Measurements from ENCODE around the gene ELAVL4.

DNA sequence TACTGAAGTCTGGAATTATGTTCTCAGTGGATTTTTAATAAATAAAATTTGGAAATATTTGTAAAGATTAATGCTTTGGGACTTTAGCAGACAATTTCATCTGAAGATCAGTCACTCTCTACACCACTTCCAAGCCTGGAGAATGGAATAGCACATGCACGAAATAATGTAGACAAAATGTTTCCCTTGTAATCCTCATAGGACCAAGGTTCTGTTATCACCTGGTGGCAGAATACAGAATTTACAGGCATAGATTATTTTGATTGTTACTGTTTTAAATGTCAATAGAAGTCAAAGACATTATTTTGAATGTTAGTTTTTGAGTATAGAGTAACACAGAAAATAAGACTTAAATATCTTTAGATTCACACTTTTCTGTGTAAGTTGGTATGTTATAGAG lies 9.1 kb upstream of the ELAVL4 start:
- TF ChIP-seq, protein P1, sequence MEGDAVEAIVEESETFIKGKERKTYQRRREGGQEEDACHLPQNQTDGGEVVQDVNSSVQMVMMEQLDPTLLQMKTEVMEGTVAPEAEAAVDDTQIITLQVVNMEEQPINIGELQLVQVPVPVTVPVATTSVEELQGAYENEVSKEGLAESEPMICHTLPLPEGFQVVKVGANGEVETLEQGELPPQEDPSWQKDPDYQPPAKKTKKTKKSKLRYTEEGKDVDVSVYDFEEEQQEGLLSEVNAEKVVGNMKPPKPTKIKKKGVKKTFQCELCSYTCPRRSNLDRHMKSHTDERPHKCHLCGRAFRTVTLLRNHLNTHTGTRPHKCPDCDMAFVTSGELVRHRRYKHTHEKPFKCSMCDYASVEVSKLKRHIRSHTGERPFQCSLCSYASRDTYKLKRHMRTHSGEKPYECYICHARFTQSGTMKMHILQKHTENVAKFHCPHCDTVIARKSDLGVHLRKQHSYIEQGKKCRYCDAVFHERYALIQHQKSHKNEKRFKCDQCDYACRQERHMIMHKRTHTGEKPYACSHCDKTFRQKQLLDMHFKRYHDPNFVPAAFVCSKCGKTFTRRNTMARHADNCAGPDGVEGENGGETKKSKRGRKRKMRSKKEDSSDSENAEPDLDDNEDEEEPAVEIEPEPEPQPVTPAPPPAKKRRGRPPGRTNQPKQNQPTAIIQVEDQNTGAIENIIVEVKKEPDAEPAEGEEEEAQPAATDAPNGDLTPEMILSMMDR (IDR thresholded peaks at IDR 0.05; ENCODE audit: low read depth, low read length, missing input control), result no peak
- TF ChIP-seq, protein P2, sequence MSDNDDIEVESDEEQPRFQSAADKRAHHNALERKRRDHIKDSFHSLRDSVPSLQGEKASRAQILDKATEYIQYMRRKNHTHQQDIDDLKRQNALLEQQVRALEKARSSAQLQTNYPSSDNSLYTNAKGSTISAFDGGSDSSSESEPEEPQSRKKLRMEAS (IDR thresholded peaks at IDR 0.05), result no peak
- TF ChIP-seq, protein P3, sequence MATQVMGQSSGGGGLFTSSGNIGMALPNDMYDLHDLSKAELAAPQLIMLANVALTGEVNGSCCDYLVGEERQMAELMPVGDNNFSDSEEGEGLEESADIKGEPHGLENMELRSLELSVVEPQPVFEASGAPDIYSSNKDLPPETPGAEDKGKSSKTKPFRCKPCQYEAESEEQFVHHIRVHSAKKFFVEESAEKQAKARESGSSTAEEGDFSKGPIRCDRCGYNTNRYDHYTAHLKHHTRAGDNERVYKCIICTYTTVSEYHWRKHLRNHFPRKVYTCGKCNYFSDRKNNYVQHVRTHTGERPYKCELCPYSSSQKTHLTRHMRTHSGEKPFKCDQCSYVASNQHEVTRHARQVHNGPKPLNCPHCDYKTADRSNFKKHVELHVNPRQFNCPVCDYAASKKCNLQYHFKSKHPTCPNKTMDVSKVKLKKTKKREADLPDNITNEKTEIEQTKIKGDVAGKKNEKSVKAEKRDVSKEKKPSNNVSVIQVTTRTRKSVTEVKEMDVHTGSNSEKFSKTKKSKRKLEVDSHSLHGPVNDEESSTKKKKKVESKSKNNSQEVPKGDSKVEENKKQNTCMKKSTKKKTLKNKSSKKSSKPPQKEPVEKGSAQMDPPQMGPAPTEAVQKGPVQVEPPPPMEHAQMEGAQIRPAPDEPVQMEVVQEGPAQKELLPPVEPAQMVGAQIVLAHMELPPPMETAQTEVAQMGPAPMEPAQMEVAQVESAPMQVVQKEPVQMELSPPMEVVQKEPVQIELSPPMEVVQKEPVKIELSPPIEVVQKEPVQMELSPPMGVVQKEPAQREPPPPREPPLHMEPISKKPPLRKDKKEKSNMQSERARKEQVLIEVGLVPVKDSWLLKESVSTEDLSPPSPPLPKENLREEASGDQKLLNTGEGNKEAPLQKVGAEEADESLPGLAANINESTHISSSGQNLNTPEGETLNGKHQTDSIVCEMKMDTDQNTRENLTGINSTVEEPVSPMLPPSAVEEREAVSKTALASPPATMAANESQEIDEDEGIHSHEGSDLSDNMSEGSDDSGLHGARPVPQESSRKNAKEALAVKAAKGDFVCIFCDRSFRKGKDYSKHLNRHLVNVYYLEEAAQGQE (IDR thresholded peaks at IDR 0.05), result no peak
- TF ChIP-seq TAF1 (conservative IDR thresholded peaks at IDR 0.05), result no peak
- no peak for TF ChIP-seq JUND (IDR thresholded peaks at IDR 0.05)
